NCI-H345 treated with DMSO at 0.1 percent for 48 hours (cell line): ENCODE results near the gene RRP1.

ENCODE experiments used
- DNase-seq: peaks from one replicate; lab custom pipeline; 2025; ENCODE audit not compliant: unreplicated experiment; lab: John Stamatoyannopoulos, UW

Gene RRP1

DNA sequence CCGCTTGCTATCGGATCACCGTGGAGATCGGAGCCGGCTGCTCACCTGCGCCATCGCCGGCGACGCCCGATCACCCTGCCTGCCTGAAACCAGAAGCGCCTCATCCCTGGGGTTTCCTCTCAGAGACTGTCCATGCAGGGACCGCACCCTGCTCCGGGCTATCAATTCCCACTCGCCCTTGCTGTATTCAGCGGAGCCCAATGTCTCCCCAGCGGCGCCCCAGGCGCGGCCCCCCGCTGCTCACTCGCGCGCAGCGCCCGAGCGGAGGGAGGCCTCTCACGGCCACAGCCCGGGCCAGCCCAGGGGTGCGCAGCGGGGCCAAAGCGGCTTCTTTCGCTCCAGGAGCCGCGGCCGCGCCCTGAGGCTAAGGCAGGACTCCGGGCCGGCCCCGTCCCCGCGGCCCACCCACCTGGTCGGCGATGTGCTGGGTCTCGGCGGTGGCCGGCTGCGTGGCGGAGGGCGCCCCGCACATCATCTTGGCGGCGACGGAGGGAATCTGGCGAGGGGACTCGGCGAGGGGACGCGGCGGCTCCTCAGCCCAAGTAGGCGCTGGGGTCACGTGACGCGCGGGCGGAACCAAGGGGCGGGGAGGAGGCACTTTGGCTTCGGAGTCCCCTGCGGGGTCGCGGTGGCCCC is 13.5 kb upstream of the RRP1 start, which contains the start of gene CSTB:
CSTB (minus strand) TSS at position 514 of the 636 bp plus-strand sequence; CDS start at position 475, 39 bp downstream.
- peak; percentile 58 for DNase-seq

DNA sequence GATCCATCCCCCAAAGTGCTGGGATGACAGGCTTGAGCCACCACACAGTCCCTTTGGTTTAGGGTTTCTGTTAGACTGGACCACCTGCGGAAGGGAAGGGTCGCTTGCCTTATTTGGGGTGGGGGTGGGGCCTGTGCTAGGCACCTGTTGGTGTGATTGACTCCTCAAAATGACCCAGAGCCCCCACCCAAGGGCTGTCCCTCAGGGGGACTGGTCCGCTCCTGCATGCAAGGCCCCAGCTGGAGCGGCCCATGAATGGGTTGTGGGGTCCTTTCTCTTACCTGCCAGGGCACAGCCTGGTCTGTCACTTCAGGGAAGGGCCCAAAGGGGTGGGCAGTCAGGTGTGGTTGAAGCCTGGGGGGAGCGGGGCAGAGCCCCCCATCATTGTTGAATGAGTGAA is 11.4 kb upstream of the RRP1 start:
- no peak for DNase-seq

DNA sequence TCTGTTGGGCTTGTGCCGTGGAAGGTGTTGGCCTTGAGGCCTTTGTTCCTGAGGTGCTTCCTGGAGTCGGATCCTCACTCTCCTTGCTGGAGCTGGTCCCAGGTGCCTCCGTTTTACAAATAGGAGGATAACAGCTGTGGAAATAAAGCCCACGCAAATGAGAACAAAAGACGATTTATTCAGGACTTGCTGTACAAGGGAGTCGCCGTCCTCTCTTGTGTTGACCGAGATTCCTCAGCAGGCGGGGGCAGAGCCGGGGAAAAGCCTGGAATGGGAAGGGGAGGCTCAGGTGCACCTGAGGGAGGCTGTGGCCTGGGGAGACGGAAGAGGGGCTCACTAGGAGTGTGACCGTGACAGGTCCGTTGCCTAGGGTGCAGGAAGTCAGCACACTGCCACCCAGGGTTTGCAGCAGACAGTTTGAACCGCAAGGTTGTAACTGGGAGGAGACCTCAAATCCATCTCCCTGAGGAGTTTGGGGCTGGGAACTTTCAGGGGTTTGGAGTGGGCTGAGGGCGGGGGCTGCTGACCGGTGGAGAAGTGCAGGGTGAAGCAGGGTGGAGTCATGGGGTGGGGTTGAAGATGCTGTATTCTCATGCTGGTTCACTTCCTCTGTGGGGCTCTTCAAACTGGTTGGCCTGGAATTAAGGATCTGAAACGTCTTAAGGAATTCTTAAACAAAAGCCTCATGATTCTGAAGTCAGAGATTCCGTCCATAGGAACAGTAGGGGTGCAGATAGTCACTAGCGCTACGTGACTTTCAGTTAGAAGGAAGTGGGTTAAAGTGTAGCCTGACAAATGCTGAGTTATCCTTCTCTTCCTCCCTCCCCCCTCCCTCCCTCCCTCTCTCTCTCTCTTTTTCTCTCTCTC is 10.7 kb upstream of the RRP1 start:
- DNase-seq, result no peak

DNA sequence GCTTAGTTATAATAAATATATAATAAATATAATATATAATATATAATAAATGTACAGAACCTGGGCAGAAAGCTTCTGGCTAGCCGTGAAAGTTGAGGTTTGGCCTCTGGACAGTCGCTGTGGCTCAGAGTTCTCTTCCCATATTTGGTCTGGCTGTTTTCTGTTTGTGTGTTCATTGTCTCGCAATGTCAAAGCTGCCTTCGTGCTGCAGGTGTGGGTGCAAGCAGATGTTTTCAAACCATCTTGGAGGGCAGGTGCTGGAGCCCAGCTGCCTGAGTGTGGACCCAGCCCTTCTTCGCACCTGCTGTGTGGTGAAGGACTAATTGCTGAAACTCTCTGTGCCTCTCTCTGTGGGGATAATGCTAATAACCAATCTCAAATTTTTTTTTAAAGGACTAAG is 9.7 kb upstream of the RRP1 start:
- DNase-seq, result no peak

DNA sequence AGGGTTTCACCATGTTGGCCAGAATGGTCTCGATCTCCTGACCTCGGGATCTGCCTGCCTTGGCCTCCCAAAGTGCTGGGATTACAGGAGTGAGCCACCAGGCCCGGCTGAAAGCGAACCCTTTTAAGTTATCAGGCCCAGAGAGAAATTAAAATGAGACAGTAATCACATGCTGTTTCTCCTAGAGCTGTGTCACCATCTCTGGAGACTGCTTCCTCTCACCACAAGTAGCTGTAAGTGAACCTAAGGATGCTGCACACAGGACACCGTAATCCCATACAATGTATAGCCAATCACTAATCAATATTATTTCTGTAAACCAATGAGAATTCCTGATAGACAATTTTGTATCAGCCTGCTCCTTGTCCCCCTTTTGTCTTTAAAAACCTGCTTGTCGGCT is 7.5 kb upstream of the RRP1 start:
- no peak for DNase-seq

DNA sequence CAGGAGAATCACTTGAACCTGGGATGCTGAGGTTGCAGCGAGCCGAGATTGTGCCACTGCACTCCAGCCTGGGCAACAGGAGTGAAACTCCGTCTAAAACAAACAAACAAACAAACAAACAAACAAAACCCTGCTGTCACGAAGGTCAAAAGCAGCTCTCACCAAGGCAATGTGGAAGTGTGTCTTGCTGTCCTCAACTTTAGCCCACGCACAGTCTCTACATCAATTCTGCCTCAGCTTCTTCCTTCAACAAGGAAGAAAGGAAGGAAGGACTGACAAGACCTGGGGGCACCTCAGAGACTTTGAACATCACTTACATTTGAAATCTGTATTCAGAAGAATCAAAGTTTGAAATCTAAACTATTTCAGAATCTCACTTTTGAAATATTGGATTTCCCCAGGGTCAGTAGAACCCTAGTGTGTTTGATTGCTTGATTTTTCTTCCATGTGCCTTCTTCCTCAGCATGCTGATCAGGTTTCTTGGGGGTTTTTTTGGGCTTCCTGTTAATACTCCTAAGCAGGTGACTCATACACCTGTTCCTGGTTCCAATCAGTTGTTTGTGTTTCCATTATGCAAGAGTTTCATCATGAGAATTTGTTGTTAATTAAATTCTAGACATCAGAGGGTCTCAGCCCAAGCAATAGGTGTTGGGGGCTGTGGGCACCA is 6.8 kb upstream of the RRP1 start:
- DNase-seq, result no peak

DNA sequence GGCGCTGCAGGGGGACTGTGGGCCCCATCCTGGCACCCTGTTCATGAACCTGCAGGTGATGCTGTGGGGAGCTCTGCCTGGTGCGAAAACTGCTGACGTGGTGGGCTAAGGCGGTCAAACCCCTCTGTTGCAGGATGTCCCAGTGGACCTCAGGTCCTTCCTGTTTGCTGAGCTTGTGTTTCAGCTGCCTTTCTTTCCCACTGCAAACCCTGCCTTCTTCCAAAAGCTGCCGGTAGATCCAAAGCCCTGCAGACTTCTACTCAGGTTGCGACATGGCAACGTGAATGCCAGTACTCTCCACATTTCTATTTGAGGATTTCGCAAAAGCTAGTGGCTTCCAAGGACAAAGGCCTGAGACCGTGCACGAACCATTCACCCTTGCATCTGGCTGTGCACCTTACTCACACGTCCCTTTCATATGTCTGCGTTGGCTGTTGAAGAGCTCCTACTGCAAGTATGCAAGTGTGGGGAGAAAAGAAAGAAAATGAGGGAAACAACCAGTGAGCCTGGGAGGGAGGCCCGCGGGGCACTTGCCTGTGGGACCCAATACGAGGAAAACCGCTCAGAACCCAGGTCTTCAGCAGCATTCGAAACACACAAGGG is 6.2 kb upstream of the RRP1 start:
- DNase-seq, result no peak

DNA sequence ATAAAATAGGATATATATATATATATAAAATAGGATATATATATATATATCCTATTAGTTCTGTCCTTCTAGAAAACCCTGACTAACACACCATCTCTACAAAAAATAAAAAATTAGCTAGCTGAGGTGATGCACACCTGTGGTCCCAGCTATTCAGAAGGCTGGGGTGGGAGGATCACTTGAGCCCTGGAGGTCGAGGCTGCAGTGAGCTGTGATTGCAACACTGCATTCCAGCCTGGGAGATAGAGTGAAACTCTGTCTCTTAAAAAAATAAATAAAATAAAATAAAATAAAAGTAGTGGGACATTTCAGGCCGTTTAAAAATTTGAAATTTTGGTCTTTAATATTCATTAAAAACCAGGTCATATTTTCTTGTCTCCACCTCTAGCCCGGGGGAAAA is 4.2 kb upstream of the RRP1 start:
- DNase-seq, result no peak

DNA sequence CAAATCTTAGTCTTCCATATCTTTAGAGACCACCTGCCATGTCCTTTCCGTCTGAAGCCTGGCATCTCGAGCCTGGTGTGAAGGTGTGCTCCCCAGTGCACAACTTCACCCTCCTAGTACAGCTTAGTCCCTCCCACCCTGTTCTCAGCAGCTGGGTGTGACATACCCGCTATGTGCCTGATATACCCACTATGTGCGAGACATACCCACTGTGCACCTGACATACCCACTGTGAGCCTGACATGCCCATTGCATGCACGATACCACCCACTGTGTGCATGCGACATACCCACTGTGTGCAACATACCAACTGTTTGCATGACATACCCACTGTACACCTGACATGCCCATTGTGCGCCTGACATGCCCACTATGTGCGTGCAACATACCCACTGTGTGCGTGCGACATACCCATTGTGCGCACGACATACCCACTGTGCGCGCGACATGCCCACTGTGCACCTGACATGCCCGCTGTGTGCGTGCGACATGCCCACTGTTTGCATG is 3.0 kb upstream of the RRP1 start:
- no peak for DNase-seq

DNA sequence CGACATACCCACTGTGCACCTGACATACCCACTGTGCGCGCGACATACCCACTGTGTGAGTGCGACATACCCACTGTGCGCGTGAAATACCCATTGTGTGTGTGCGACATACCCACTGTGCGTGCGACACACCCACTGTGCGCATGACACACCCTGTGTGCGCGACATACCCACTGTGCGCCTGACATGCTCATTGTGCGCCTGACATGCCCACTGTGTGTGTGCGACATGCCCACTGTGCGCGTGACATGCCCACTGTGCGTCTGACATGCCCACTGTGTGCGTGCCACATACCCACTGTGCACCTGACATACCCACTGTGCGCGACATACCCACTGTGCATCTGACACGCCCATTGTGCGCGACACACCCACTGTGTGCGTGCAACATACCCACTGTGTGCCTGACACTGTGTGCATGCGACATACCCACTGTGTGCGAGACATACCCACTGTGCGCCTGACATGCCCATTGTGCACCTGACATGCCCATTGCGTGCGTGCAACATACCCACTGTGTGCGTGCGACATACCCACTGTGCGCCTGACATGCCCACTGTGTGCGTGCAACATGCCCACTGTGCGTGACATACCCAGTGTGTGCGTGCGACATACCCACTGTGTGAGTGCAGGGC is 2.5 kb upstream of the RRP1 start:
- no peak for DNase-seq

DNA sequence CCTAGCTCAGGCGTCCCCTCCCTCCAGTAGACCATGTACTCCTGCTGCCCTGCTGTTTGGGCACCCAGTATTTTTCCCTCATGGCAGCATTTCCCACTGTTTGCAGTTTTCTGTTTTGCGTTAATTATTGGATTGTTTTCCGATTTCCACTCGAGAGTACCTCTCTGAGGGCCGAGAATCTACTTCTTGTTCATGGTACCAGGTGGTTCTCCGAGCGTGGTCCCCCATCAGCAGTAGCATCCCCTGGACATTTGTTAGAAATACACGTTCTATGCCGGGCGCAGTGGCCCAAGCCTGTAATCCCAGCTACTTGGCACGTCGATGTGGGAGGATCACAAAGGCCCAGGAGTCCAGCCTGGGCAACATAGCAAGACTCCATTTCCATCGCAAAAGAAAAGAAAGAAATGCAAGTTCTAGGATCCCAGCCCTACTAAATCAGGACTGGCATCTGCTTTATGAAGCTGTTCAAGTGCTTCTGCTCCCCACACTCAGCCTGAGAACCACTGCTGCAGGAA is 690 bp downstream of the RRP1 start:
- DNase-seq, result no peak

DNA sequence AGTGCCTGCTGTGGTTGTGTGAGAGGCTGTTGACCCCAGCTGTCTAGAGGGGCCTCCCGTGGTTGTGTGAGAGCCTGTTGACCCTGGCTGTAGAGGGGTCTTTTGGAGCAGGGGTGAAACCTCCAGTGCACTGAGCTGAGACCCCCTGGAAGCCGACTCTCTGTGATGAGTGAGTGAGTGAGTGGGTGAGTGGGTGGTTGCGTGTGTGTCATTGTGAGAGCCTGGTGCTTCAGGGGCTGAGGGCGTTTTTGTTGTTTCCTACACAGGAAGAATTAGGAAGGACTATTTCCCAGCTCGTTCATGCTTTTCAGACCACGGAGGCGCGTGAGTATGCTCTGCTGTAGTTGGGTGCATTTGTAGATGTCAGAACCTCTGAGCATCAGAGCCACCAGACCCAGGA is 3.0 kb downstream of the RRP1 start:
- DNase-seq, result no peak

DNA sequence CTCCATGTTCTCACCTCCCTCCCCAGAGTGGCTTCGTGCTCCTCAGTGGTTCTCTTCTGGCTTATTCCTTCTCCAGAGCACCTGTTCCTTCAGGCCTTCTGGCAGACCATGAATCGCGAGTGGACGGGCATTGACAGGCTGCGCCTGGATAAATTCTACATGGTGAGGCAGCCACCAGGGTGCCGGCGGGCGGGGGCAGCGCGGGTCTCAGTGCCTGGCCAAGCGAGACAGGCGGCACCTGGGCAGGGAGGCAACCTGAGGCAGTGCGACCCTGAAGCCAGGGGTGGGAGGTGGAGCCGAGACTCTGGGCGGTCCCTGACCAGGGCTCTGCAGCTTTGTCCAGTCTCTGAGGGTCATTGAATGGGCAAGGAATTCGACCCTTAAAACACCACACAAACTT is 3.9 kb downstream of the RRP1 start:
- no peak for DNase-seq

DNA sequence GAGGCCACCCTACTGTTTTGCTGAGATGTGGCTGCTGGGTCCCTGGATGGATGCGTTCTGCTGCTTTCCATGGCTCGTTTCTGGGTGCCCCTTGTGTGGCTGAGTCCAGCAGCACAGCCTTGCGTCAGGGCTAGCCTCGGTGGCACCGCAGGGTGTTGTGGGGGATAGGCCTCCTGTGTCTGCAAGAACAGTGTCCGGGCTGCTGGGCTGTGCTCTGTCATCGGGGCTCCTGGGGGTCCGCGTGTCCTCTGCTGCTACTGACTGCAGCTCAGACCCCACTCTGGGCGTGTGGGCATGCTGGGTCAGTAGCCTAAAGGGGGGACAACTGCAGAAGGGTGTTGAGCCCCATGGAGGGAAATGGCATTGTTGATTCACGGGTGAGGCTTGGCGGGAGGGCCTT is 4.9 kb downstream of the RRP1 start:
- no peak for DNase-seq

DNA sequence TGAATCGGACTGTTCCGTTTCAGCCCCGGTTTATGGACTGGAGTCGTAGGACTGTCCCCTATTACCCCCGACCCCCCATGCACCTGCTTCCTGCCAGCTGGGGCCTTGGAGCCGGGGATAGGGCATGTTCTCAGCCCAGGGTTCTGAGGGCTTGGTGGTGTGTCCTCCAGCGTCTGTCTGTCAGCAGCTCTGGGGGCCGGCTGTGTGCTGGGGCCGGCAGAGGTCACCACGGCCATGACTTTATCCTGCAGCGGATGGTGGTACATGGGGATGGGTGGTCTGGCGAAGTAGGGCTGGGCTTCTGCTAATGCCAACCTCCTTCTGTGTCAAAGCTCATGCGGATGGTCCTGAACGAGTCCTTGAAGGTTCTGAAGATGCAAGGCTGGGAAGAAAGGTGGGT is 5.5 kb downstream of the RRP1 start:
- no peak for DNase-seq

DNA sequence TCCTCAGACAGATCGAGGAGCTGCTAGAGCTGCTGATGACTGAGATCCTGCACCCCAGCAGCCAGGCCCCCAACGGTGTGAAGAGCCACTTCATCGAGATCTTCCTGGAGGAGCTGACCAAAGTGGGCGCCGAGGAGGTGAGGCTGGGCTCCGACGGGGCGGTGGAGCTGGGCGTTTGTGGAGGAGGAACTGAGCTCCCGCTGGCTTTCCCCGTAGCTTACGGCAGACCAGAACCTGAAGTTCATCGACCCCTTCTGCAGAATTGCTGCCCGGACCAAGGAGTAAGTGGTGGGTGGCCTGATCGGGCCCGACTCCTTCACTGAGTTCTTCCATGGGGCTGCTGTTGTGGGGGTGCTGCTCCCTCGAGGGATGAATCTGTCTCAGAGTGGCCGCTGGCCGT is 8.0 kb downstream of the RRP1 start:
- no peak for DNase-seq

DNA sequence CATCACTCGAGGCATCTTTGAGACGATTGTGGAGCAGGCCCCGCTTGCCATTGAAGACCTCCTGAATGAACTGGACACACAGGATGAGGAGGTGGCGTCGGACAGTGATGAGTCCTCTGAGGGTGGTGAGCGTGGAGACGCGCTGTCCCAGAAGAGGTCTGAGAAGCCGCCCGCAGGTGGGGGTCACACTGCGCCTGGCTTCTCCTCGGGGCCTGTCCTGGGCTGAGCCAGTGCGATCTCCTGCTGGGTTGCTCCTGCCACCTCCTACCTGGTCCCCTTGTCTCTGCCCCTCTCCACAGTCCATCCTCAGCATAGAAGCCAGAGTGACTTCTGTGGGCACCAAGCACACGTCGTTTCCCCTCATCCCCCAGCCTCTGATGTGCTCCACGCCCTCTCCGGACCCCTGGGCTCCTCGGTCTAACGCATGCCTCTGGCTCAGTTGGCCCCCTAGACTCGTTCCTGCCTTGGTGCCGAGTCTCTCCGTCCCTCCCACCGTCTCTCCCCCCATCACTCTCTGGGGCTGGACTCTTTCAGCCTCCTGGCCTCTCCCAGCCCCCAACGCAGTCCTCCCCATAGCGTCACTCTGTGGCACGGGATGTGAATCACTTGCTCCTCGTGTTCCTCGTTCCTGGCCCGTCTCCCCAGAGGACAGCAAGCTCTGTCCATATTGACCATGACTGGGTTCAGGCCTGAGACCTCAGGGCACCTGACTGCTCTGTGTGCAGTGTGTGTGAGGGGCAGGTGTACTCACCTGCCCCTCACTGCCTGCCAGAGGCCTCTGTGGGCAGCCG is 8.7 kb downstream of the RRP1 start:
- no peak for DNase-seq

DNA sequence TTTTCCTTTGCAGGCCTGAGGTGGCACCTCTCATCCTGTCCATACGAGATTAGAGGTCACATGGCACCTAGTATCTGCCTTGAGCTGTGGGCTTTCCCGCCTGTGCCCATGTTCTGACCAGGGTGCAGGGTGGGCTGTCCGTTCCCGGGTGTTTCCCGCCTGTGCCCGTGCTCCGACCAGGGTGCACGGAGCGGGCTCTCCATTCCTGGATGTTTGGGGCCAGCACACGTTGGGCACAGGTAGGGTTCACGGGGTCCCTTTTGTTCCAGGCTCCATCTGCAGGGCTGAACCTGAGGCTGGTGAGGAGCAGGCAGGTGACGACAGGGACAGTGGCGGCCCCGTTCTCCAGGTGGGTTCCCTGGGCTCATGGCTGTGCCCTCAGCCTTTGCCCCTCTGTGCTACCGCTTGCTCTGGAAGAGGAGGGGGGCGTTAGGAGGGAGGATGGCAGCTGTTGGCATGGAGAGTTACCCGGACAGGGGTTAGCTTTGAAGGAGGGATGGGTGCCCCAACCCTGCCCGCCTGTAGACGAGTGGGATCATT is 10.0 kb downstream of the RRP1 start:
- no peak for DNase-seq

DNA sequence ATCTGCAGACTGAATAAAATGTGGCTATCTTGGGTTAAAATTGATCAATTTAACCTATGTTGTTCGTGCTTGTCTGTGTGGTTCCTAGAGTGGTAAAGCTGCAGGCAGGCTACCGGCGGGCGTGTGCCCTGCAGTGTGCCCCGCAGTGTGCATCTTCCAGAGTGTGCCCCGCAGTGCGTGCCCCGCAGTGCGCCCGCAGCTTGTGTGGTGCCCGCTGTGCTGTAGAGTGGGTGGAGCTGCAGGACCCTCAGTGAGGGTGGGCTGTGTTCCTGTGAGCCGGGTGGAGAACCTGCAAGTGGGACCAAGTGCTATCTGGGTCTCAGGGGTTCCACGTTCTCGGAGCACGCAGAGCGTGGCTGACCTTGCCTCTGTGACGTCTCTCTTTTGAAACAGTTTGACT is 10.7 kb downstream of the RRP1 start:
- DNase-seq, result no peak

DNA sequence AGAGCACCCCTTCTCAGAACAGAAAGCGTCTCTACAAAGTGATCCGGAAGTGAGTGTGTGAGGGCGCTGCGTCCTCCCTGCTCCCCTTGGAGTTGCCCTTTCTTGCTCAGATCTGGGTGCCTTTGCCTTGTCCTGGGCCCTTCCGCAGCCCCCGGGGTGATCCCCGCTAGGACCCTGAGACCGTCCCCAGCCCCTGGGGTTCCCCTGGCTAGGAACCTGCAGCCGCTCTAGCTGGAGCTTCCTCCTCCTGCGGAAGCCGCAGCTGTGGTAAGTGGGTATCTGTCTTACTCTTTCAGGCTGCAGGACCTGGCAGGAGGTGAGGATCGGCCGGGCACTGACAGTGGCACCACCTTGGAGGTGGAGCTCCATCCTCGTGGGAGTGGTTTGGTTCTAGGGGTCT is 11.2 kb downstream of the RRP1 start:
- DNase-seq, result no peak
